Esophagus muscularis mucosa (tissue), 4 donors: ENCODE measurements around the gene ZSCAN5A.

Experiments
- CTCF ChIP-seq, 3 experiments: fragments of 200-600 bp in 2 of 3; fragments of 450-650 bp in 1 of 3; sonication (generic) in 2 of 3; IDR thresholded peaks; one replicate each; pipeline ENCODE4 v1.5.1; 2017 to 2019; ENCODE audit warnings: antibody characterized with exemption in 3 of 3, mild to moderate bottlenecking in 2 of 3, moderate library complexity in 1 of 3
- EP300 ChIP-seq: sonication (generic); formaldehyde crosslinking; IDR thresholded peaks from one replicate; pipeline ENCODE4 v1.6.1; 2017; ENCODE audit warnings: antibody characterized with exemption
- POLR2A ChIP-seq: fragments of 450-650 bp; IDR thresholded peaks from one replicate; pipeline ENCODE4 v1.6.1; 2017; ENCODE audit warnings: antibody characterized with exemption, moderate library complexity, mild to moderate bottlenecking, low read depth
- POLR2AphosphoS5 ChIP-seq, 2 donors: sonication (generic); formaldehyde crosslinking; IDR thresholded peaks; one replicate each; pipeline ENCODE4 v1.6.1; 2017; ENCODE audit warnings: antibody characterized with exemption in 2 of 2

GRCh38 chr19:56218961-56219360, 95.7 kb downstream of the ZSCAN5A start:
- TF ChIP-seq EP300 (no peak), POLR2AphosphoS5 (IDR thresholded peaks at IDR 0.05) (no peak), CTCF (IDR thresholded peaks at IDR 0.05) (no peak), POLR2A (no peak)
